IMR-90 (cell line): Measurements from ENCODE around the gene CSNK1G2. TPM values are rescaled to one million over a fixed set of nuclear protein-coding genes. Genes with fewer than 3 reads are reported as not detected.

Source experiments
- ATAC-seq: fragments of 200-7000 bp; cut with Tn5 transposase; 2 replicates; pipeline ENCODE4 v1.9.1; 2020; ENCODE audit warnings: low read depth, mild to moderate bottlenecking, moderate library complexity
- BruUV-seq: library from RNA; stranded (reverse); fragments of 400-500 nt; replicated peaks from 2 replicates; lab custom pipeline; 2021; lab: Mats Ljungman, UMichigan
- CTCF ChIA-PET: fragments of 300-600 bp; formaldehyde crosslinking; extraction: SDS; loops from one replicate; lab custom pipeline; 2021; ENCODE audit warnings: antibody characterized with exemption; lab: Yijun Ruan, JAX
- POLR2A ChIA-PET: fragments of 300-600 bp; sonication (Branson Sonifier 250); formaldehyde crosslinking; loops from one replicate; lab custom pipeline; 2022; ENCODE audit warnings: antibody characterized with exemption; ENCODE audit not compliant: unreplicated experiment; lab: Charles Lee
- DNase-seq: peaks from one replicate; pipeline ENCODE4 v3.0.0; 2013
- H2AFZ ChIP-seq: replicated peaks from 2 replicates; pipeline ENCODE3; 2013; ENCODE audit warnings: low read length, mild to moderate bottlenecking; ENCODE audit not compliant: poor library complexity
- H2AK5ac ChIP-seq: 2 replicates; pipeline ENCODE4 v1.6.1; 2013; ENCODE audit warnings: low read depth, low read length, inconsistent platforms
- H2AK9ac ChIP-seq: replicated peaks from 2 replicates; pipeline ENCODE3; 2013; ENCODE audit warnings: mild to moderate bottlenecking, low read depth, low read length, moderate library complexity; ENCODE audit not compliant: poor library complexity
- H2BK120ac ChIP-seq: 2 replicates; pipeline ENCODE4 v1.6.1; 2013; ENCODE audit warnings: low read depth, low read length, inconsistent platforms
- H2BK15ac ChIP-seq: 3 replicates; pipeline ENCODE4 v1.6.1; 2013; ENCODE audit warnings: low read depth, low read length, inconsistent platforms
- H2BK20ac ChIP-seq: 2 replicates; pipeline ENCODE4 v1.6.1; 2013; ENCODE audit warnings: low read depth, mild to moderate bottlenecking, inconsistent platforms, low read length, moderate library complexity
- H2BK5ac ChIP-seq: 2 replicates; pipeline ENCODE4 v1.6.1; 2013; ENCODE audit warnings: mild to moderate bottlenecking, low read depth, low read length, inconsistent platforms; ENCODE audit not compliant: poor library complexity, severe bottlenecking
- H3K14ac ChIP-seq: replicated peaks from 2 replicates; pipeline ENCODE4 v1.6.1; 2013; ENCODE audit warnings: low read depth, low read length, inconsistent platforms
- H3K18ac ChIP-seq: 2 replicates; pipeline ENCODE4 v1.6.1; 2013; ENCODE audit warnings: low read depth, low read length, control low read depth
- H3K23ac ChIP-seq: 2 replicates; pipeline ENCODE4 v1.6.1; 2013; ENCODE audit warnings: low read depth, low read length, inconsistent platforms
- H3K27ac ChIP-seq: 2 replicates; pipeline ENCODE4 v1.5.1; 2013; ENCODE audit warnings: mild to moderate bottlenecking, control low read depth, low read length; ENCODE audit not compliant: insufficient read depth
- H3K27me3 ChIP-seq: 2 replicates; pipeline ENCODE4 v1.6.1; 2013; ENCODE audit warnings: low read length; ENCODE audit not compliant: control insufficient read depth, insufficient read depth
- H3K36me3 ChIP-seq: 2 replicates; pipeline ENCODE4 v1.6.1; 2013; ENCODE audit warnings: low read length, mixed read lengths; ENCODE audit not compliant: control insufficient read depth, insufficient read depth
- H3K4ac ChIP-seq: 2 replicates; pipeline ENCODE4 v1.6.1; 2013; ENCODE audit warnings: low read depth, low read length, inconsistent platforms
- H3K4me1 ChIP-seq: 2 replicates; pipeline ENCODE4 v1.6.1; 2013; ENCODE audit warnings: low read length, mixed read lengths; ENCODE audit not compliant: control insufficient read depth, insufficient read depth
- H3K4me2 ChIP-seq: 2 replicates; pipeline ENCODE4 v1.6.1; 2013; ENCODE audit warnings: low read depth, mild to moderate bottlenecking, control low read depth, low read length, moderate library complexity
- H3K4me3 ChIP-seq: 2 replicates; pipeline ENCODE4 v1.5.1; 2013; ENCODE audit warnings: low read depth, mild to moderate bottlenecking, control low read depth, low read length, moderate library complexity; ENCODE audit not compliant: insufficient read depth
- H3K56ac ChIP-seq: 2 replicates; pipeline ENCODE4 v1.6.1; 2013; ENCODE audit warnings: low read length, inconsistent platforms; ENCODE audit not compliant: insufficient read depth; ENCODE audit errors: extremely low read depth
- H3K79me1 ChIP-seq, 2 experiments: 2 replicates each; pipeline ENCODE4 v1.6.1; 2013; ENCODE audit warnings: low read length in 2 of 2, inconsistent platforms in 1 of 2, low read depth in 1 of 2
- H3K9ac ChIP-seq: 2 replicates; pipeline ENCODE4 v1.6.1; 2013; ENCODE audit warnings: low read depth, low read length, control low read depth
- H3K9me1 ChIP-seq: 2 replicates; pipeline ENCODE4 v1.6.1; 2013; ENCODE audit warnings: low read length, inconsistent platforms; ENCODE audit not compliant: insufficient read depth
- H3K9me3 ChIP-seq: 2 replicates; pipeline ENCODE4 v1.6.1; 2013; ENCODE audit warnings: low read length; ENCODE audit not compliant: control insufficient read depth, insufficient read depth
- H4K20me1 ChIP-seq: 2 replicates; pipeline ENCODE4 v1.6.1; 2013; ENCODE audit warnings: low read length, inconsistent platforms; ENCODE audit not compliant: insufficient read depth
- H4K5ac ChIP-seq: 2 replicates; pipeline ENCODE4 v1.6.1; 2013; ENCODE audit warnings: mild to moderate bottlenecking, low read depth, low read length, control low read depth
- H4K8ac ChIP-seq, 2 experiments: 2 replicates each; pipeline ENCODE4 v1.6.1; 2013; ENCODE audit warnings: low read depth in 2 of 2, low read length in 2 of 2, control low read depth in 1 of 2, inconsistent platforms in 1 of 2
- H4K91ac ChIP-seq: 2 replicates; pipeline ENCODE4 v1.6.1; 2013; ENCODE audit warnings: low read depth, low read length, inconsistent platforms; ENCODE audit not compliant: insufficient read depth
- CEBPB ChIP-seq: IDR thresholded peaks from 2 replicates; pipeline ENCODE4 v1.6.1; 2012; ENCODE audit warnings: low read depth, low read length, improper control_type of control experiment
- CTCF ChIP-seq: conservative IDR thresholded peaks from 2 replicates; pipeline ENCODE4 v1.5.1; 2012; ENCODE audit warnings: mild to moderate bottlenecking, low read depth, low read length, improper control_type of control experiment
- RAD21 ChIP-seq: IDR thresholded peaks from 2 replicates; pipeline ENCODE4 v1.6.1; 2012; ENCODE audit warnings: low read length, improper control_type of control experiment
- SMC3 ChIP-seq: fragments of 150-350 bp; IDR thresholded peaks from 2 replicates; pipeline ENCODE4 v1.6.1; 2016; ENCODE audit warnings: low read depth, mild to moderate bottlenecking, antibody characterized with exemption, low read length, moderate library complexity
- WGBS, 2 experiments: methylation state at CpG; one replicate each; pipeline versions ENCODE4 v1.1.5 to v1.1.7; 2013; ENCODE audit warnings: missing lambda C conversion rate in 2 of 2; ENCODE audit not compliant: insufficient read length in 1 of 2; ENCODE audit errors: extremely low coverage in 2 of 2; 5-methylcytosine and 5-hydroxymethylcytosine counted together
- dilution Hi-C: fragments of 300-500 bp; cut with HindIII; formaldehyde crosslinking; loops from one replicate; pipeline ENCODE4 v1.14.3; 2018; ENCODE audit warnings: low sequenced_read_pairs; ENCODE audit not compliant: unreplicated experiment
- in situ Hi-C: fragments of 300-500 bp; cut with MboI; formaldehyde crosslinking; loops from 3 replicates; pipeline ENCODE4 v1.14.3; 2019; ENCODE audit warnings: low sequenced_read_pairs, inconsistent platforms, mixed read lengths
- intact Hi-C: fragments of 100-400 bp; cut with micrococcal nuclease; formaldehyde crosslinking; loops from 2 replicates; pipeline ENCODE4 v1.10.0; 2022
- polyA plus RNA-seq, 3 experiments: library from polyadenylated mRNA; depleted of rRNA; stranded (reverse); fragments of >200 nt; gene quantifications; 2 replicates each; pipeline ENCODE4 v1.2.3, GENCODE V29; 2012; ENCODE audit warnings: low replicate concordance in 1 of 3
- total RNA-seq: library from RNA; depleted of rRNA; stranded (reverse); fragments of >200 nt; gene quantifications from 2 replicates; pipeline ENCODE4 v1.2.3, GENCODE V29; 2012

CSNK1G2 gene
- total and polyA plus RNA-seq, 2 of the 4 experiments (the other 2 are of a cell fraction): 38.0 to 96.3 TPM

DNA sequence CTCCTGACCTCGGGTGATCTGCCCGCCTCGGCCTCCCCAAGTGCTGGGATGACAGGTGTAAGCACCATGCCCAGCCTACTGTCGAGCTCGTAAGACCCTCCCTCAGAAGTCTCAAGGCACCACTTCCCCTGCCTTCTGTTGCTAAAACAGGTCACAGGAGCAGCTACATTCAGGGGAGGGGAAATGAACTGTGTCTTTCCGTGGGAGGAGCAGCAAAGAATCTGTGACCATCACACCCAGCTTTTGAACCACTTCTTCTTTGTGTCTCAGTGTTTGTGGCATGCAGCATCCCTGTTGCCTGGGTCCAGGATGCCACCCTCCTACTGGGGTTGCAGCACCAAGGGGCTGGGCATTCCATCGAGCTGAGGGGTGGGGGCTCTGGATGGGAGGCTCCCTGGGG lies 7.7 kb upstream of the CSNK1G2 start:
- no CpG with 5 or more reads among the region's 7 CpGs for whole genome bisulfite sequencing, 2 experiments
- H3K18ac ChIP-seq: no peak overlapping the region
- ATAC-seq (no peak), DNase-seq (no peak)
- H3K4me3 ChIP-seq: no peak overlapping the region
- H3K27ac ChIP-seq: no peak overlapping the region
- no peak overlapping the region for H3K4ac ChIP-seq
- no peaks in the 10 kb centered on the region for H3K9me1 ChIP-seq
- ChIA-PET POLR2A (no interaction called here), CTCF (no interaction called here)
- H3K23ac ChIP-seq: no peak overlapping the region
- H4K91ac ChIP-seq: no peak overlapping the region
- intact Hi-C loops (no loop called here), in situ Hi-C loops (no loop called here), dilution Hi-C loops (no loop called here)
- no peaks in the 10 kb centered on the region; the same call in 1 of the 2 replicates for H3K9me3 ChIP-seq
- H4K8ac ChIP-seq: no peak overlapping the region
- peaks cover 6% of the 10 kb centered on the region for H3K4me1 ChIP-seq
- H2AK5ac ChIP-seq: no peak overlapping the region
- H2AFZ ChIP-seq: no peak overlapping the region
- no peaks in the 10 kb centered on the region for H3K79me1 ChIP-seq
- H2BK120ac ChIP-seq: no peak overlapping the region
- H3K27me3 ChIP-seq: no peaks in the 10 kb centered on the region
- TF ChIP-seq CTCF: no peak
- no peak for TF ChIP-seq CEBPB
- no peak for TF ChIP-seq SMC3
- no peak for TF ChIP-seq RAD21
- no peak overlapping the region for H3K4me2 ChIP-seq
- no peaks in the 10 kb centered on the region for H3K36me3 ChIP-seq
- no TSS peak for BruUV-seq
- no peaks in the 10 kb centered on the region for H4K20me1 ChIP-seq
- no peak overlapping the region for H2BK15ac ChIP-seq
- H3K9ac ChIP-seq: no peak overlapping the region
- H2BK5ac ChIP-seq: no peak overlapping the region
- no peak overlapping the region for H3K14ac ChIP-seq
- no peak overlapping the region for H4K5ac ChIP-seq
- no peak overlapping the region for H2BK20ac ChIP-seq
- no peak overlapping the region for H2AK9ac ChIP-seq
- no peak overlapping the region for H3K56ac ChIP-seq
